K562 (cell line): Measurements from ENCODE around the gene RHO.

Source experiments
- BMI1 ChIP-seq: fragments of 150-350 bp; IDR thresholded peaks from 2 replicates; pipeline ENCODE4 v1.6.1; 2014; ENCODE audit warnings: low read length
- CHD1 ChIP-seq: fragments of 200-600 bp; sonication (generic); IDR thresholded peaks from one replicate; pipeline ENCODE4 v1.6.1; 2012; ENCODE audit warnings: mild to moderate bottlenecking, moderate library complexity, low read length, inconsistent platforms
- EZH2 ChIP-seq: IDR thresholded peaks from 2 replicates; pipeline ENCODE4 v1.6.1; 2012; ENCODE audit warnings: low read depth, mild to moderate bottlenecking, inconsistent platforms, low read length, borderline replicate concordance
- KLF13 ChIP-seq: fragments of 450-650 bp; IDR thresholded peaks from 2 replicates; pipeline ENCODE4 v1.6.1; 2016; ENCODE audit warnings: missing genetic modification characterization, low read depth, mild to moderate bottlenecking, missing compliant biosample characterization, moderate library complexity, borderline replicate concordance
- MXI1 ChIP-seq: IDR thresholded peaks from 2 replicates; pipeline ENCODE4 v1.6.1; 2011; ENCODE audit warnings: low read depth, mild to moderate bottlenecking, improper control_type of control experiment, low read length
- NFIX ChIP-seq: fragments of 250-450 bp; sonication (Bioruptor Pico); IDR thresholded peaks from 2 replicates; pipeline ENCODE4 v1.4.0; 2020; ENCODE audit warnings: low read depth, mild to moderate bottlenecking, moderate library complexity
- RAD21 ChIP-seq, 2 experiments: fragments of 250-450 bp in 1 of 2; fragments of 450-650 bp in 1 of 2; sonication (Bioruptor Pico) in 1 of 2; formaldehyde crosslinking in 1 of 2; IDR thresholded peaks in 1 of 2; conservative IDR thresholded peaks in 1 of 2; 2 replicates each; pipeline versions ENCODE4 v1.4.0 to v1.8.0; 2020 to 2022; ENCODE audit warnings: mild to moderate bottlenecking in 2 of 2, moderate library complexity in 1 of 2
- ZEB2 ChIP-seq: fragments of 450-650 bp; IDR thresholded peaks from 2 replicates; pipeline ENCODE4 v1.6.1; 2016
- ZNF274 ChIP-seq: IDR thresholded peaks from 2 replicates; pipeline ENCODE4 v1.6.1; 2011; ENCODE audit warnings: low read depth, mild to moderate bottlenecking, low read length, moderate library complexity, borderline replicate concordance
- TF ChIP-seq, protein P1 (sequence below), 3 experiments: IDR thresholded peaks in 2 of 3; conservative IDR thresholded peaks in 1 of 3; 2 replicates each; pipeline ENCODE4 v1.5.1; 2011 to 2012; ENCODE audit warnings: low read length in 3 of 3, mild to moderate bottlenecking in 3 of 3, control low read depth in 2 of 3, improper control_type of control experiment in 1 of 3, inconsistent platforms in 1 of 3, low read depth in 1 of 3, mixed read lengths in 1 of 3, moderate library complexity in 1 of 3; ENCODE audit not compliant: insufficient read depth in 2 of 3
- TF ChIP-seq, protein P2 (sequence below): sonication (generic); formaldehyde crosslinking; IDR thresholded peaks from 2 replicates; pipeline ENCODE4 v1.8.0; 2023; ENCODE audit warnings: mild to moderate bottlenecking, missing genetic modification reagents

DNA sequence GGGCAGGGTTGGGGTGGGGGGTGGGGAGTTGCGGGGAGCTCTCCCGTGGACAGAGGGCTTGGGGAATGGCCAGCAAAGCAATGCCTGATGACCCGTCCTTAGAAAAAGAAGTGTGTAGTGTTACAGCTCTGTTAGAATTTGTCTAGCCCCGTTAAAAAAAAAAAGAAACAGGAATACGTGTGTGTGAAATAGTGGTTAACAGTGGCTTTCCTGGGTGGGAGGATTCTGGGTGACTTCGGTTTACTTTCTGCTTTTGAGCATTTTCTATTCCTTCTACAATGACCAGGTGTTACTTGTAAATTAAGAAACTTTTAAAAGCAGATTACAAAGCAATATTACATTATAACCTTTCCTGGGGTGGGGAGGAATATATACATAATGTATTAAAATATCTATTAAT, 39.5 kb downstream of the RHO start:
- TF ChIP-seq ZEB2 (no peak), EZH2 (no peak), RAD21 (CRISPR knock-in tag; conservative IDR thresholded peaks at IDR 0.05 in 1 of 2, IDR thresholded peaks at IDR 0.05 in 1 of 2) (no peak), MXI1 (no peak), CHD1 (no peak), BMI1 (no peak), KLF13 (no peak), ZNF274 (no peak), NFIX (CRISPR knock-in tag) (no peak)
- TF ChIP-seq, protein P1, sequence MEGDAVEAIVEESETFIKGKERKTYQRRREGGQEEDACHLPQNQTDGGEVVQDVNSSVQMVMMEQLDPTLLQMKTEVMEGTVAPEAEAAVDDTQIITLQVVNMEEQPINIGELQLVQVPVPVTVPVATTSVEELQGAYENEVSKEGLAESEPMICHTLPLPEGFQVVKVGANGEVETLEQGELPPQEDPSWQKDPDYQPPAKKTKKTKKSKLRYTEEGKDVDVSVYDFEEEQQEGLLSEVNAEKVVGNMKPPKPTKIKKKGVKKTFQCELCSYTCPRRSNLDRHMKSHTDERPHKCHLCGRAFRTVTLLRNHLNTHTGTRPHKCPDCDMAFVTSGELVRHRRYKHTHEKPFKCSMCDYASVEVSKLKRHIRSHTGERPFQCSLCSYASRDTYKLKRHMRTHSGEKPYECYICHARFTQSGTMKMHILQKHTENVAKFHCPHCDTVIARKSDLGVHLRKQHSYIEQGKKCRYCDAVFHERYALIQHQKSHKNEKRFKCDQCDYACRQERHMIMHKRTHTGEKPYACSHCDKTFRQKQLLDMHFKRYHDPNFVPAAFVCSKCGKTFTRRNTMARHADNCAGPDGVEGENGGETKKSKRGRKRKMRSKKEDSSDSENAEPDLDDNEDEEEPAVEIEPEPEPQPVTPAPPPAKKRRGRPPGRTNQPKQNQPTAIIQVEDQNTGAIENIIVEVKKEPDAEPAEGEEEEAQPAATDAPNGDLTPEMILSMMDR (IDR thresholded peaks at IDR 0.05 in 2 of 3, conservative IDR thresholded peaks at IDR 0.05 in 1 of 3; ENCODE audit: insufficient read depth in 2 of 3, low read depth in 1 of 3, low read length in 3 of 3) = no peak
- TF ChIP-seq, protein P2, sequence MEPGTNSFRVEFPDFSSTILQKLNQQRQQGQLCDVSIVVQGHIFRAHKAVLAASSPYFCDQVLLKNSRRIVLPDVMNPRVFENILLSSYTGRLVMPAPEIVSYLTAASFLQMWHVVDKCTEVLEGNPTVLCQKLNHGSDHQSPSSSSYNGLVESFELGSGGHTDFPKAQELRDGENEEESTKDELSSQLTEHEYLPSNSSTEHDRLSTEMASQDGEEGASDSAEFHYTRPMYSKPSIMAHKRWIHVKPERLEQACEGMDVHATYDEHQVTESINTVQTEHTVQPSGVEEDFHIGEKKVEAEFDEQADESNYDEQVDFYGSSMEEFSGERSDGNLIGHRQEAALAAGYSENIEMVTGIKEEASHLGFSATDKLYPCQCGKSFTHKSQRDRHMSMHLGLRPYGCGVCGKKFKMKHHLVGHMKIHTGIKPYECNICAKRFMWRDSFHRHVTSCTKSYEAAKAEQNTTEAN (CRISPR knock-in tag) = no peak
